Progenitor cell of endocrine pancreas (in vitro differentiated cells): ENCODE data around the gene RBFOX2. TPM values are rescaled to one million over a fixed set of nuclear protein-coding genes. Genes with fewer than 3 reads are reported as not detected.

Experiments used
- DNase-seq: peaks from one replicate; pipeline ENCODE4 v3.0.0; 2021; ENCODE audit warnings: low spot score; ENCODE audit not compliant: unreplicated experiment
- H3K27ac Mint-ChIP-seq: 2 replicates; pipeline ENCODE4 v1.8.0; 2021; ENCODE audit warnings: mild to moderate bottlenecking, moderate library complexity, mixed read lengths
- H3K27me3 Mint-ChIP-seq: 2 replicates; pipeline ENCODE4 v1.8.0; 2021; ENCODE audit warnings: mixed read lengths
- H3K36me3 Mint-ChIP-seq: 2 replicates; pipeline ENCODE4 v1.8.0; 2022; ENCODE audit warnings: mixed read lengths; ENCODE audit not compliant: insufficient read depth
- H3K4me1 Mint-ChIP-seq: 2 replicates; pipeline ENCODE4 v1.8.0; 2021; ENCODE audit warnings: low read depth, mixed read lengths
- H3K4me3 Mint-ChIP-seq: 2 replicates; pipeline ENCODE4 v1.8.0; 2021; ENCODE audit warnings: low read depth, mild to moderate bottlenecking, moderate library complexity, mixed read lengths
- H3K9me3 Mint-ChIP-seq: 2 replicates; pipeline ENCODE4 v1.8.0; 2021; ENCODE audit warnings: low read depth, mixed read lengths
- total RNA-seq: library from RNA; stranded (reverse); gene quantifications from 2 replicates; pipeline ENCODE4 v1.2.1, GENCODE V29; 2021
- TF ChIP-seq, protein P1 (sequence below): fragments of 200-600 bp; sonication (generic); IDR thresholded peaks from one replicate; pipeline ENCODE4 v1.5.0; 2021; ENCODE audit warnings: antibody characterized with exemption, mild to moderate bottlenecking; ENCODE audit not compliant: unreplicated experiment

RBFOX2 gene
- total RNA-seq, 1 donor from 2014 or later, result 140 TPM

DNA sequence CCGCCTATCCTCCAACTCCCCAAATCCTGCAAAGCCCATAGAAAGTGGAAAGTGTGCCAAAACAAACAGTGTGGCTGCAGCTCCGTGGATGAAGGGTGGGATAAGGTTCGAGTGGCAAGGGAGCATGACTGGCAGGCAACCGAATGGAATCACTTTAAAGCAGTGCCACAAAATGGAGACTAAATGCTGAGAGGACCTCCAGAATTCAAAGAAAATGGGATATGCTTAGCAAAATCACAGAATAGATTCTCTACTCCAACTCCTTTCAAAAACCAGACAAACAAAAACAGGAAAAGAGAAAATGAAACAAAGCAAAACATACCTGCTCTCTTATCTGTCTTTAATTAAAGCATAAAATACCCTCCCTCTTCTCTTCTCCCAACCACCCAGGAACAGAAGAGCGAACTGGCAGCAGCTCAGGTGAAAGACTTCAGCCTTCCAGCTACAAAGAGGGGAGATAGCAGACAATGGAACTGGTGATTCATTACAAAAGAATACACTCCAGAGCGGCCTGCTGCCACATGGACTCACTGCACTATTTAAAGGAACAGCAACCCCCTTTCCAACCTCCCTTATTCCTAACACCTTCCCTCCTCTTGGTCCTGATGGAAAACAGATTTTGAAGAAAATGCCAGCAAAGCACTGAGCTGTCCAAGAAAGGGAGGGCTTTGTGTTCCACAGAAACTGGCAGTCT is 192.5 kb downstream of the RBFOX2 start:
- Mint-ChIP-seq H3K4me3 (peak overlapping the region; percentile 75), H3K27ac (peak overlapping the region; percentile 97), H3K36me3 (peaks cover 1% of the 10 kb centered on the region), H3K9me3 (no peaks in the 10 kb centered on the region), H3K27me3 (no peaks in the 10 kb centered on the region), H3K4me1 (peaks cover 61% of the 10 kb centered on the region)
- TF ChIP-seq, protein P1, sequence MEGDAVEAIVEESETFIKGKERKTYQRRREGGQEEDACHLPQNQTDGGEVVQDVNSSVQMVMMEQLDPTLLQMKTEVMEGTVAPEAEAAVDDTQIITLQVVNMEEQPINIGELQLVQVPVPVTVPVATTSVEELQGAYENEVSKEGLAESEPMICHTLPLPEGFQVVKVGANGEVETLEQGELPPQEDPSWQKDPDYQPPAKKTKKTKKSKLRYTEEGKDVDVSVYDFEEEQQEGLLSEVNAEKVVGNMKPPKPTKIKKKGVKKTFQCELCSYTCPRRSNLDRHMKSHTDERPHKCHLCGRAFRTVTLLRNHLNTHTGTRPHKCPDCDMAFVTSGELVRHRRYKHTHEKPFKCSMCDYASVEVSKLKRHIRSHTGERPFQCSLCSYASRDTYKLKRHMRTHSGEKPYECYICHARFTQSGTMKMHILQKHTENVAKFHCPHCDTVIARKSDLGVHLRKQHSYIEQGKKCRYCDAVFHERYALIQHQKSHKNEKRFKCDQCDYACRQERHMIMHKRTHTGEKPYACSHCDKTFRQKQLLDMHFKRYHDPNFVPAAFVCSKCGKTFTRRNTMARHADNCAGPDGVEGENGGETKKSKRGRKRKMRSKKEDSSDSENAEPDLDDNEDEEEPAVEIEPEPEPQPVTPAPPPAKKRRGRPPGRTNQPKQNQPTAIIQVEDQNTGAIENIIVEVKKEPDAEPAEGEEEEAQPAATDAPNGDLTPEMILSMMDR, result no peak
- DNase-seq, result no peak

DNA sequence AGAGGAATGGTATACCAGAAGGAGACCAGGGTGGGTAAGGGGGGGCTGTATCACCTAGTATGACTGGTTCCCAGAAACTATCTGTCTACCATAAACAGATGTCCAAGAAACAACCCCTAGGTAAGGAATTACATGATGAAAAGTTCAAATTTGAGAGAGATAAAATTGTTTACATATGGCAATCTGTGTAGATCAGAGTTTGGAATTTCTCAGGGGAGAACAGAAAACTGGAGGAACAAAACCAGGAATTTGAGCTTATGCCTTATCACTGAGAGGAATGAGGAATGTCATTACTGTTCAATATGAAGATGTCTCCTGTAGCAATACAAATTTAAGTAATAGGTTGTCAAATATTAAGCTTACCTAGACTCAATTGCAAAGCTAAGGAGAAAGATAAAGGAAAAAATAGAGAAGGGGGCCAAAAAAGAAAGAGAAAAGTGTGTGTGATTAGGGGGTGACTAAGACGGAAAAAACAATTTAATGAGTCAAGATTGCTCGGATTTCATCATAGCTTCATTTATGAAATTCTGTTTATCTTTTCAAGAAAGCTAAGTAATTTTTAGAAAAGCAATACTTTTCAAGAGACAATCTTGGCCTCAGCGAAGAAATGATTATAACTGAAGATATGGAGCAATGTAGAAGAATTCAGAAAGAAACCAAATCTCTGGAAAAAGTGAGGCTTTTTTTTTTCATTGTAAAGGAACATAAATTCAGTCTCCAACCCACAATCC is 193.2 kb downstream of the RBFOX2 start:
- peak overlapping the region; percentile 75 for H3K4me3 Mint-ChIP-seq
- H3K27me3 Mint-ChIP-seq, result no peaks in the 10 kb centered on the region
- peaks cover 61% of the 10 kb centered on the region for H3K4me1 Mint-ChIP-seq
- TF ChIP-seq, protein P1, result no peak
- DNase-seq, result no peak
- peak overlapping the region; percentile 97 for H3K27ac Mint-ChIP-seq
- H3K36me3 Mint-ChIP-seq, result peaks cover 1% of the 10 kb centered on the region
- no peaks in the 10 kb centered on the region for H3K9me3 Mint-ChIP-seq

DNA sequence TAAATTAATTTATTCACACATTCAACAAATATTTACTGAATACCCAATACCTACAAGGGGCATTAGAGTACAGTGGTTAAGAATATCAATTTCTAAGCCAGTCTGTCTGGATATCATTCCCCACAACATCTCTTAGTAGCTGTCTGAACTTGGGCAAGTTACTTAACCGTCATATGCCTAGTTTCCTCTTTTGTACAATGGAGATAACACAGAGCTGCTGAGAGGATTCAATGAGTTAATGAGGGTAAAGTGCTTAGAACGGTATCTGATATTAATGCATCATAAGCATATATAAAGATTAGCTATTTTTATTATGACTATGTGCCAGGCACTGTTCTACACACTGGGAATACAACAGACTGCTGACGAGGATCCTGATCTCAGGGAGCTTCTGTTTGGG is 194.6 kb downstream of the RBFOX2 start:
- Mint-ChIP-seq H3K4me3 (no peak overlapping the region), H3K27ac (peak overlapping the region; percentile 47), H3K4me1 (peaks cover 51% of the 10 kb centered on the region)

DNA sequence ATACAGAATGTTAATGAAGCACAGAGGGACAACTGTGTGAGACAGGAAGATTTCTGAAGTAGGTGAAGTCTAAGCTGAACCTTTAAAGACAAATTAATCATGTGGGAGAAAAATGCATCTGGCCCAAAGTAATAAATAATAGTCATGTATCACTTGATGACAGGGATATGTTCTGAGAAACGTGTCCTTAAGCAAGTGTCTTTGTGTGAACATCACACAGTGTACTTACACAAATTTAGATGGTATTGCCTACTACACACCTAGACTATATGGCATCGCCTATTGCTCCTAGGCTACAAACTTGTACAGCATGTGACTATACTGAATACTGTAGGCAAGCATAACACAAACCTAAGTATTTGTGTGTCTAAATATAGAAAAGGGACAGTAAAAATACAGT is 198.3 kb downstream of the RBFOX2 start:
- peaks cover 12% of the 10 kb centered on the region for H3K36me3 Mint-ChIP-seq
- TF ChIP-seq, protein P1, result no peak
- peaks cover 27% of the 10 kb centered on the region for H3K4me1 Mint-ChIP-seq
- H3K4me3 Mint-ChIP-seq, result no peak overlapping the region
- DNase-seq, result no peak
- H3K27ac Mint-ChIP-seq, result no peak overlapping the region
- H3K27me3 Mint-ChIP-seq, result no peaks in the 10 kb centered on the region
- no peaks in the 10 kb centered on the region for H3K9me3 Mint-ChIP-seq

More for the DNA sequence above, 194.6 kb downstream of the RBFOX2 start:
- Mint-ChIP-seq H3K27me3 (no peaks in the 10 kb centered on the region), H3K9me3 (no peaks in the 10 kb centered on the region), H3K36me3 (peaks cover 6% of the 10 kb centered on the region)
- TF ChIP-seq, protein P1, result no peak
- DNase-seq, result no peak

DNA sequence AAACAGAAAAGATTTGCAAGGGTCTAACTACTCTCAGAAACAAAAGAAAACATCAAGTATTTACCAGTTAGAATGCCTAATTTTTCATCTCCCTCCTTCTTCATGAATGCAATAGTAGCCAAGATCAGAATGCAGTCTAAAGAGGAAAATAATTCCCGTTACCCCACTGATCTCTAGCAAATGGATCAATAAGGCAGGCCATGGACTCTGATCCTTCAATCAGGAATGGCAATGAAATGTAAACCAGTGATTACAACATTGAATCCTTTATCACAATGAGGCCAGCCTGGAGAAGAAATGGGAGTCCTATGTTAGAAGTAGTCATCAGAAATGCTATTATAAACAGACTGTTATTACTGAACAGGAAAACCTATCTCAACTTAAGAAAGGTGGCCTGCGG is 204.4 kb downstream of the RBFOX2 start:
- H3K4me3 Mint-ChIP-seq, result no peak overlapping the region
- no peaks in the 10 kb centered on the region for H3K27me3 Mint-ChIP-seq
- peaks cover 37% of the 10 kb centered on the region for H3K4me1 Mint-ChIP-seq
- H3K27ac Mint-ChIP-seq, result peak overlapping the region; percentile 7
- H3K36me3 Mint-ChIP-seq, result peaks cover 22% of the 10 kb centered on the region
- H3K9me3 Mint-ChIP-seq, result no peaks in the 10 kb centered on the region
- DNase-seq, result no peak
- TF ChIP-seq, protein P1, result no peak
